GM18907 (cell line): ENCODE data around the gene C4B.

Experiments
- ATAC-seq: cut with Tn5 transposase; IDR thresholded peaks from one replicate; pipeline ENCODE4 v1.9.1; 2021; ENCODE audit warnings: mild to moderate bottlenecking, moderate library complexity; ENCODE audit not compliant: unreplicated experiment

Gene C4B

DNA sequence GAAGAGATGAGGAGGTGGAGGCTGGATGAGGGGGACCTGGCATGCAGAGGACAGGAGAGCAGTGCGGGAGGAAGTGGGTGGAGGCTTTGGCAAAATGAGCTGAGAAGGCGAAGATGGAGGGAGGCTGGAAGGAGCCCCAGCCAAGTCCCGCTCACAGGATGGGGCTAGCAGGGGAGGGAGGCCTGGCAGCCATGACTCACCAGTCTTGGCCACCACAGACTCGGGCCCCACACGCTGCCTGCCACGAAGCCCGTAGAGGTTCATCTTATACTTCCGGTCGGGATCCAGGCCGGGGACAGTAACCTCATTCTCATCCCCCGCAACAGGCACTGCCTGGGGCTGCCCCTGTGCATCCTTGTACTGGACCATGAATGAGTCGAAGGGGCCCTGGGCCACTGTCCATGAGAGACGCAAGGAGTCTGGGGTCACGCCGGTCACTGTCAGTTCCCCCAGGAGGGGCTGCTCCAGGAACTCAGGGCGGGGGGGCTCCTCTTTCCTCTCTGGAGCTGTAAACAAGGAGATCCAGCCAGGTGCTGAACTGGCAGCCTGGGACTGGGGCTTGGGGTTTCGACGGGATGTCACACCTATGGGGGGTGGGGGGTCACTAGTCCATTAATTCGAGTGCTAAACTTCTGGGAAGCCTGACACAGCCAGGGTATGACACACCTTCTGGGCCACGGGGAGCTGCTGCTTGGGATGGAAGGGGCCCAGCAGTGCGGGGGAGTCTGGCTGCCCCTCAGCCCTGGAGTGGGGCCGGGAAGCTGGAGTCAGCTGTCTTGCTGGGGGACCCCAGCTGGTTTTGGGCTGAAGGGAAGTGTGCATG is 66.8 kb downstream of the C4B start:
- ATAC-seq: no peak

DNA sequence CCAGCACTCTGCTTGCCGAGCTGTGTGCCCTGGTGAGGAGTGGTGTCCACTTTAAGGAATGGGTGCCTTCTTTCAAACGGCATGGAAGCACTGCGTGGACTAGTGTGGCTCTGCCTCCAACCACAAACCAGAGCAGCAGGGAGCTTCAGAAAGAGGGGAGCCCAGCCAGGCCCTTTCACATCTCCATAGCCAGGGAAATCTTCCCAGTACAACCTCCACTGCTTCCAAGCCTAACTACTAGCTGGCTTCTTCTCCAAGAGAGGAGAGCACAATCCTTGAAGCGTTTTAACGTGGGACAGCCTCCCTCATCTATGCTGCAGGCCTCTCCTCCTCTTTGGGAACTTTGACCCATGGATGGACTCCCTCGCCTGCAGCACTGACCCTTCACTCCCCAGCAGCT is 67.9 kb downstream of the C4B start:
- ATAC-seq: no peak

- ATAC-seq: no peak
Observed at GRCh38 chr6:32082935-32083334, 68.3 kb downstream of the C4B start.

- no peak for ATAC-seq
Observed at GRCh38 chr6:32083812-32084768, 69.5 kb downstream of the C4B start.

DNA sequence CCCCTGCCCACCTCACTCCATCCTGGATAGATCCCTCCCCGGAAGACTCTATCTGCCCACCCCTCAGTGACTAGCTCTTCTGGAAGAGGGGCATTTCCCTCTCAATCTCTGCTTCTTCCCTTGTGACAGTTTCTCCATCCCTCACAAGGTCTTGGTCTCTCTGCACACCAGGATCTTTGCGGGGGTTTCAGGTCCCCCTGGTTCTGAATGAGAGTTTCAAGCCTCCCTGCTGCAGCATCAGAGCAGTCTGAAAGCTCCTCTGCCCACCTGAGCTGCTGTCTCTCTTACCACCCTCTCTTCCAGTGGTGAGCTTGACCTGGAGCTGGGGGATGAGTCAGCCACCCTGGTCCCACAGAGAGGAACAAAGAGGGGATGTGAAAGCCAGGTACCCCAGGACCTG is 70.2 kb downstream of the C4B start:
- ATAC-seq: no peak
